Hepatocyte (in vitro differentiated cells): ENCODE measurements around the gene CYB5R3. TPM values are rescaled to one million over a fixed set of nuclear protein-coding genes. Genes with fewer than 3 reads are reported as not detected.

Experiments used
- DNase-seq: peaks from one replicate; pipeline ENCODE4 v3.0.0-alpha.2; 2016; ENCODE audit warnings: low spot score
- H2AFZ ChIP-seq: fragments of 200-600 bp; sonication (generic); 2 replicates; pipeline ENCODE4 v1.6.0; 2016; ENCODE audit warnings: antibody characterized with exemption, mild to moderate bottlenecking
- H3K27ac ChIP-seq: fragments of 200-600 bp; sonication (generic); 2 replicates; pipeline ENCODE4 v1.5.1; 2016; ENCODE audit warnings: mild to moderate bottlenecking
- H3K27me3 ChIP-seq: fragments of 200-600 bp; sonication (generic); 2 replicates; pipeline ENCODE4 v1.6.1; 2016
- H3K36me3 ChIP-seq: fragments of 200-600 bp; sonication (generic); replicated peaks from 2 replicates; pipeline ENCODE4 v1.5.1; 2016; ENCODE audit warnings: low read depth; ENCODE audit not compliant: insufficient read depth
- H3K4me1 ChIP-seq: fragments of 200-600 bp; sonication (generic); 2 replicates; pipeline ENCODE4 v1.5.1; 2016; ENCODE audit warnings: mild to moderate bottlenecking, moderate library complexity; ENCODE audit not compliant: insufficient read depth
- H3K4me2 ChIP-seq: fragments of 200-600 bp; sonication (generic); 2 replicates; pipeline ENCODE4 v1.6.0; 2016
- H3K4me3 ChIP-seq: fragments of 200-600 bp; sonication (generic); 2 replicates; pipeline ENCODE4 v1.5.1; 2016; ENCODE audit warnings: mild to moderate bottlenecking
- H3K79me2 ChIP-seq: fragments of 200-600 bp; sonication (generic); 2 replicates; pipeline ENCODE4 v1.6.0; 2017; ENCODE audit warnings: mild to moderate bottlenecking
- H3K9me2 ChIP-seq: fragments of 200-600 bp; sonication (generic); replicated peaks from 2 replicates; pipeline ENCODE4 v1.6.0; 2017; ENCODE audit warnings: mild to moderate bottlenecking; ENCODE audit not compliant: insufficient read depth
- H3K9me3 ChIP-seq: fragments of 200-600 bp; sonication (generic); 2 replicates; pipeline ENCODE4 v1.5.1; 2016; ENCODE audit warnings: low read depth, mild to moderate bottlenecking
- H4K20me1 ChIP-seq: fragments of 200-600 bp; sonication (generic); 2 replicates; pipeline ENCODE4 v1.6.0; 2016; ENCODE audit warnings: mild to moderate bottlenecking; ENCODE audit not compliant: insufficient read depth, poor library complexity, severe bottlenecking
- EZH2 ChIP-seq: fragments of 200-600 bp; sonication (generic); IDR thresholded peaks from 2 replicates; pipeline ENCODE4 v1.6.1; 2016; ENCODE audit warnings: antibody characterized with exemption, mild to moderate bottlenecking, borderline replicate concordance
- EZH2phosphoT487 ChIP-seq: fragments of 200-600 bp; sonication (generic); IDR thresholded peaks from one replicate; pipeline ENCODE4 v1.6.1; 2018; ENCODE audit warnings: antibody characterized with exemption, mild to moderate bottlenecking, low read depth, moderate library complexity; ENCODE audit not compliant: unreplicated experiment, severe bottlenecking
- WGBS: methylation state at CpG from one replicate; pipeline ENCODE4 v1.1.6; 2016; ENCODE audit warnings: low lambda C conversion rate; ENCODE audit errors: missing lambda C conversion rate; 5-methylcytosine and 5-hydroxymethylcytosine counted together
- polyA plus RNA-seq: library from polyadenylated mRNA; unstranded; fragments of >200 nt; fragmentation: Nextera tagmentation; extraction: Ambion mirVana; gene quantifications from 2 replicates; pipeline ENCODE4 v1.2.1, GENCODE V29; 2016
- total RNA-seq: library from RNA; depleted of rRNA; stranded (reverse); fragments of >200 nt; gene quantifications from 2 replicates; pipeline ENCODE4 v1.2.3, GENCODE V29; 2014
- TF ChIP-seq, protein P1 (sequence below): fragments of 200-600 bp; sonication (generic); IDR thresholded peaks from 2 replicates; pipeline ENCODE4 v1.5.1; 2016; ENCODE audit warnings: antibody characterized with exemption, mild to moderate bottlenecking; ENCODE audit not compliant: poor library complexity

CYB5R3 gene
- total and polyA plus RNA-seq, 2 experiments from 2014 or later, result 119 to 438 TPM

GRCh38 chr22:42644422-42645340, 4.5 kb downstream of the CYB5R3 start:
- Histone ChIP-seq H2AFZ (no peak overlapping the region), H3K27me3 (no peaks in the 10 kb centered on the region), H3K36me3 (no peaks in the 10 kb centered on the region), H3K9me3 (no peaks in the 10 kb centered on the region), H3K79me2 (peaks cover 94% of the 10 kb centered on the region), H3K4me2 (peak overlapping the region; percentile 92), H3K4me1 (peaks cover 75% of the 10 kb centered on the region), H3K9me2 (no peaks in the 10 kb centered on the region), H3K4me3 (no peak overlapping the region), H3K27ac (peak overlapping the region; percentile 100), H4K20me1 (peaks cover 29% of the 10 kb centered on the region)
- DNase-seq, result peak; percentile 52
- 49% methylated on average over 22 of the region's 22 CpGs for WGBS
- no peak for TF ChIP-seq EZH2
- TF ChIP-seq EZH2phosphoT487, result no peak
- TF ChIP-seq, protein P1, sequence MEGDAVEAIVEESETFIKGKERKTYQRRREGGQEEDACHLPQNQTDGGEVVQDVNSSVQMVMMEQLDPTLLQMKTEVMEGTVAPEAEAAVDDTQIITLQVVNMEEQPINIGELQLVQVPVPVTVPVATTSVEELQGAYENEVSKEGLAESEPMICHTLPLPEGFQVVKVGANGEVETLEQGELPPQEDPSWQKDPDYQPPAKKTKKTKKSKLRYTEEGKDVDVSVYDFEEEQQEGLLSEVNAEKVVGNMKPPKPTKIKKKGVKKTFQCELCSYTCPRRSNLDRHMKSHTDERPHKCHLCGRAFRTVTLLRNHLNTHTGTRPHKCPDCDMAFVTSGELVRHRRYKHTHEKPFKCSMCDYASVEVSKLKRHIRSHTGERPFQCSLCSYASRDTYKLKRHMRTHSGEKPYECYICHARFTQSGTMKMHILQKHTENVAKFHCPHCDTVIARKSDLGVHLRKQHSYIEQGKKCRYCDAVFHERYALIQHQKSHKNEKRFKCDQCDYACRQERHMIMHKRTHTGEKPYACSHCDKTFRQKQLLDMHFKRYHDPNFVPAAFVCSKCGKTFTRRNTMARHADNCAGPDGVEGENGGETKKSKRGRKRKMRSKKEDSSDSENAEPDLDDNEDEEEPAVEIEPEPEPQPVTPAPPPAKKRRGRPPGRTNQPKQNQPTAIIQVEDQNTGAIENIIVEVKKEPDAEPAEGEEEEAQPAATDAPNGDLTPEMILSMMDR, result no peak

GRCh38 chr22:42643634-42644421, 5.4 kb downstream of the CYB5R3 start:
- Histone ChIP-seq H3K79me2 (peaks cover 97% of the 10 kb centered on the region), H3K9me2 (no peaks in the 10 kb centered on the region), H3K4me1 (peaks cover 74% of the 10 kb centered on the region), H3K36me3 (no peaks in the 10 kb centered on the region), H3K27ac (peak overlapping the region; percentile 100), H3K4me3 (no peak overlapping the region), H3K9me3 (no peaks in the 10 kb centered on the region), H4K20me1 (peaks cover 29% of the 10 kb centered on the region), H3K27me3 (no peaks in the 10 kb centered on the region), H3K4me2 (peak overlapping the region; percentile 92), H2AFZ (no peak overlapping the region)
- WGBS, result 94% methylated on average over 14 of the region's 14 CpGs
- TF ChIP-seq EZH2, result no peak
- TF ChIP-seq, protein P1, result no peak
- no peak for TF ChIP-seq EZH2phosphoT487
- DNase-seq, result peak; percentile 3

- WGBS, result 82% methylated on average over 11 of the region's 12 CpGs
- H3K4me3 ChIP-seq, result no peak overlapping the region
- H4K20me1 ChIP-seq, result peaks cover 29% of the 10 kb centered on the region
- H3K27me3 ChIP-seq, result no peaks in the 10 kb centered on the region
- H3K9me2 ChIP-seq, result no peaks in the 10 kb centered on the region
- no peaks in the 10 kb centered on the region for H3K9me3 ChIP-seq
- DNase-seq, result peak; percentile 48
- peaks cover 97% of the 10 kb centered on the region for H3K79me2 ChIP-seq
- H2AFZ ChIP-seq, result no peak overlapping the region
- peak overlapping the region; percentile 100 for H3K27ac ChIP-seq
- H3K4me1 ChIP-seq, result peaks cover 68% of the 10 kb centered on the region
- H3K36me3 ChIP-seq, result no peaks in the 10 kb centered on the region
- peak overlapping the region; percentile 53 for H3K4me2 ChIP-seq
- no peak for TF ChIP-seq EZH2phosphoT487
- TF ChIP-seq, protein P1, result no peak
- no peak for TF ChIP-seq EZH2
Measured at GRCh38 chr22:42642806-42643633, 6.2 kb downstream of the CYB5R3 start.
